Trophoblast cell (in vitro differentiated cells and primary cell): ENCODE measurements around the gene ZSCAN9.

ENCODE experiments used
- DNase-seq, 2 donors: peaks; one replicate each; pipeline ENCODE4 v3.0.0-alpha.2; 2016
- H2AFZ ChIP-seq: 2 replicates; pipeline ENCODE4 v1.6.1; 2013; ENCODE audit warnings: low read length, moderate library complexity, mild to moderate bottlenecking; ENCODE audit not compliant: insufficient read depth, poor library complexity
- H2AK5ac ChIP-seq: 2 replicates; pipeline ENCODE4 v1.6.1; 2013; ENCODE audit warnings: mild to moderate bottlenecking, low read length
- H2BK120ac ChIP-seq: 2 replicates; pipeline ENCODE4 v1.6.1; 2013; ENCODE audit warnings: low read length, mild to moderate bottlenecking, moderate library complexity; ENCODE audit not compliant: insufficient read depth, poor library complexity
- H2BK12ac ChIP-seq: 2 replicates; pipeline ENCODE4 v1.6.1; 2013; ENCODE audit warnings: mild to moderate bottlenecking, low read length, moderate library complexity
- H2BK5ac ChIP-seq: 2 replicates; pipeline ENCODE4 v1.6.1; 2013; ENCODE audit warnings: low read length, low read depth, moderate library complexity, mild to moderate bottlenecking; ENCODE audit not compliant: poor library complexity
- H3K14ac ChIP-seq: 2 replicates; pipeline ENCODE4 v1.6.1; 2013; ENCODE audit warnings: mild to moderate bottlenecking, low read length
- H3K18ac ChIP-seq: 2 replicates; pipeline ENCODE4 v1.6.1; 2013; ENCODE audit warnings: mild to moderate bottlenecking, low read length
- H3K23ac ChIP-seq: 2 replicates; pipeline ENCODE4 v1.6.1; 2013; ENCODE audit warnings: low read length
- H3K27ac ChIP-seq: 2 replicates; pipeline ENCODE4 v1.5.1; 2013; ENCODE audit warnings: low read depth, mild to moderate bottlenecking, inconsistent platforms, low read length, moderate library complexity
- H3K27me3 ChIP-seq: 2 replicates; pipeline ENCODE4 v1.6.1; 2013; ENCODE audit warnings: inconsistent platforms, mild to moderate bottlenecking, low read length, moderate library complexity; ENCODE audit not compliant: insufficient read depth
- H3K36me3 ChIP-seq, 2 experiments: 1 replicate in 1 of 2; 2 replicates in 1 of 2; pipeline ENCODE4 v1.6.1; 2013; ENCODE audit warnings: low read length in 2 of 2, mild to moderate bottlenecking in 2 of 2, moderate library complexity in 1 of 2; ENCODE audit not compliant: insufficient read depth in 2 of 2, control insufficient read depth in 1 of 2
- H3K4ac ChIP-seq: 2 replicates; pipeline ENCODE4 v1.6.1; 2013; ENCODE audit warnings: low read depth, mild to moderate bottlenecking, low read length, moderate library complexity
- H3K4me1 ChIP-seq, 2 experiments: 1 replicate in 1 of 2; 2 replicates in 1 of 2; pipeline ENCODE4 v1.6.1; 2013; ENCODE audit warnings: low read length in 2 of 2, mild to moderate bottlenecking in 2 of 2, moderate library complexity in 1 of 2; ENCODE audit not compliant: insufficient read depth in 2 of 2, control insufficient read depth in 1 of 2
- H3K4me2 ChIP-seq: 2 replicates; pipeline ENCODE4 v1.6.1; 2013; ENCODE audit warnings: inconsistent platforms, mild to moderate bottlenecking, low read length, moderate library complexity
- H3K4me3 ChIP-seq: 2 replicates; pipeline ENCODE4 v1.5.1; 2013; ENCODE audit warnings: mild to moderate bottlenecking, low read depth, low read length, inconsistent platforms
- H3K79me1 ChIP-seq: one replicate; pipeline ENCODE4 v1.6.1; 2013; ENCODE audit warnings: low read length
- H3K79me2 ChIP-seq: 2 replicates; pipeline ENCODE4 v1.6.1; 2013; ENCODE audit warnings: low read length, mild to moderate bottlenecking; ENCODE audit not compliant: control insufficient read depth, insufficient read depth, poor library complexity
- H3K9ac ChIP-seq: 2 replicates; pipeline ENCODE4 v1.6.1; 2013; ENCODE audit warnings: mild to moderate bottlenecking, low read length
- H3K9me3 ChIP-seq: 2 replicates; pipeline ENCODE4 v1.6.1; 2013; ENCODE audit warnings: low read depth, mild to moderate bottlenecking, control low read depth, inconsistent platforms, low read length; ENCODE audit not compliant: insufficient read depth
- H4K12ac ChIP-seq: 2 replicates; pipeline ENCODE4 v1.6.1; 2013; ENCODE audit warnings: low read depth, mild to moderate bottlenecking, low read length, moderate library complexity
- H4K8ac ChIP-seq: 2 replicates; pipeline ENCODE4 v1.6.1; 2013; ENCODE audit warnings: low read depth, mild to moderate bottlenecking, low read length, moderate library complexity
- H4K91ac ChIP-seq: one replicate; pipeline ENCODE4 v1.6.1; 2013; ENCODE audit warnings: low read depth, mild to moderate bottlenecking, low read length, moderate library complexity
- WGBS: extraction: QIAGEN DNeasy Blood & Tissue Kit; methylation state at CpG from one replicate; pipeline ENCODE4 v1.1.7; 2013; ENCODE audit warnings: missing lambda C conversion rate; ENCODE audit not compliant: insufficient read length, insufficient coverage; ENCODE audit errors: extremely low coverage; 5-methylcytosine and 5-hydroxymethylcytosine counted together

Gene ZSCAN9

GRCh38 chr6:28248916-28249315, 23.8 kb downstream of the ZSCAN9 start:
- no peak overlapping the region for H2AFZ ChIP-seq
- H3K36me3 ChIP-seq: peaks cover 6 to 22% of the 10 kb centered on the region in 2 experiments
- no peak for DNase-seq
- no peak overlapping the region for H3K4me3 ChIP-seq
- peaks cover 3% of the 10 kb centered on the region for H3K9me3 ChIP-seq
- H3K14ac ChIP-seq: no peak overlapping the region
- no CpG with 5 or more reads among the region's 1 CpG for WGBS
- no peaks in the 10 kb centered on the region for H3K79me2 ChIP-seq
- peaks cover 6 to 9% of the 10 kb centered on the region in 2 experiments for H3K4me1 ChIP-seq
- no peak overlapping the region for H2AK5ac ChIP-seq
- no peak overlapping the region for H4K8ac ChIP-seq
- no peak overlapping the region for H2BK5ac ChIP-seq
- H3K18ac ChIP-seq: no peak overlapping the region
- H3K4me2 ChIP-seq: no peak overlapping the region
- H4K12ac ChIP-seq: no peak overlapping the region
- H2BK12ac ChIP-seq: no peak overlapping the region
- no peak overlapping the region for H3K4ac ChIP-seq
- no peak overlapping the region for H3K9ac ChIP-seq
- no peaks in the 10 kb centered on the region for H3K27me3 ChIP-seq
- H3K23ac ChIP-seq: no peak overlapping the region
- no peak overlapping the region for H4K91ac ChIP-seq
- no peaks in the 10 kb centered on the region for H3K79me1 ChIP-seq
- H2BK120ac ChIP-seq: no peak overlapping the region
- H3K27ac ChIP-seq: no peak overlapping the region

DNA sequence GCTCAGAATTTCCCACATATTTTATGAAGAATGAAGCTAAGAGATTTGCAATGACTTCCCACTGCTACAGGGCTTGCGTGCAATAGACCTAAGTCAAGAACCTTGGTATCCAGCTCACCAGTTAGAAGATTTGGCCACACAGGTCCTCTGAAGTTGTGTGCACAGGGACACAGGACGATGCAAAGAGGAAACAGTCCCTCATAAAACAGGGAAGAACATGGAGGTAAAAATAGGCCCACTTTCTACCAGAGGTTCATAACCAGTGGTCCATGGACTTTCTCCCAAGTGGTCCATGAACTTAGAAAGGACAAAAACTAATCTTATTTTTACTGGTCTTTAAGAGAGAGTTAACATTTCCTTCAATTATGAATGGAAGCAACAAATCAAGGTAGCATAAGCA, 25.7 kb downstream of the ZSCAN9 start:
- Histone ChIP-seq H3K9ac (no peak overlapping the region), H4K91ac (no peak overlapping the region), H3K9me3 (peaks cover 3% of the 10 kb centered on the region), H3K27me3 (no peaks in the 10 kb centered on the region), H3K4me1 (peaks cover 6 to 9% of the 10 kb centered on the region in 2 experiments), H2AK5ac (no peak overlapping the region), H3K79me2 (no peaks in the 10 kb centered on the region), H3K36me3 (peaks cover 5 to 14% of the 10 kb centered on the region in 2 experiments), H3K4ac (no peak overlapping the region), H2AFZ (no peak overlapping the region), H3K4me3 (no peak overlapping the region), H3K23ac (no peak overlapping the region), H2BK12ac (no peak overlapping the region), H2BK120ac (no peak overlapping the region), H3K4me2 (peak overlapping the region; percentile 32), H2BK5ac (no peak overlapping the region), H3K79me1 (no peaks in the 10 kb centered on the region), H3K14ac (no peak overlapping the region), H4K8ac (no peak overlapping the region), H3K18ac (no peak overlapping the region), H4K12ac (no peak overlapping the region), H3K27ac (no peak overlapping the region)
- WGBS: no CpG with 5 or more reads among the region's 2 CpGs
- DNase-seq: no peak

GRCh38 chr6:28251661-28252008, 26.6 kb downstream of the ZSCAN9 start:
- H3K18ac ChIP-seq: peak overlapping the region; percentile 21
- H3K23ac ChIP-seq: no peak overlapping the region
- peak overlapping the region; percentile 52 for H4K91ac ChIP-seq
- no peaks in the 10 kb centered on the region for H3K79me2 ChIP-seq
- peaks cover 2 to 8% of the 10 kb centered on the region in 2 experiments for H3K36me3 ChIP-seq
- H3K4ac ChIP-seq: peak overlapping the region; percentile 41
- H2AFZ ChIP-seq: peak overlapping the region; percentile 66
- no peak overlapping the region for H2BK5ac ChIP-seq
- H3K79me1 ChIP-seq: no peaks in the 10 kb centered on the region
- H3K4me1 ChIP-seq: peaks cover 6 to 9% of the 10 kb centered on the region in 2 experiments
- H4K8ac ChIP-seq: peak overlapping the region; percentile 98
- H3K14ac ChIP-seq: peak overlapping the region; percentile 61
- peak overlapping the region; percentile 77 for H3K4me2 ChIP-seq
- H3K4me3 ChIP-seq: peak overlapping the region; percentile 87
- no CpG with 5 or more reads among the region's 25 CpGs for WGBS
- H3K9ac ChIP-seq: peak overlapping the region; percentile 23
- H2AK5ac ChIP-seq: no peak overlapping the region
- peak overlapping the region; percentile 63 for H4K12ac ChIP-seq
- no peak overlapping the region for H3K27ac ChIP-seq
- no peak overlapping the region for H2BK12ac ChIP-seq
- H3K27me3 ChIP-seq: no peaks in the 10 kb centered on the region
- H2BK120ac ChIP-seq: no peak overlapping the region
- DNase-seq: peak; percentile 19 to 48
- H3K9me3 ChIP-seq: peaks cover 3% of the 10 kb centered on the region

- Histone ChIP-seq H3K4ac (peak within 1 kb of the TSS; percentile 44), H3K18ac (peak within 1 kb of the TSS; percentile 21), H3K27ac (no peak within 1 kb of the TSS), H4K91ac (peak within 1 kb of the TSS; percentile 66), H3K79me1 (no peaks in the 10 kb centered on the region), H3K4me1 (peaks cover 6 to 9% of the 10 kb centered on the region in 2 experiments), H3K4me2 (peak within 1 kb of the TSS; percentile 77), H3K9ac (peak within 1 kb of the TSS; percentile 55), H3K36me3 (peaks cover 2 to 8% of the 10 kb centered on the region in 2 experiments), H2BK5ac (no peak within 1 kb of the TSS), H3K14ac (peak within 1 kb of the TSS; percentile 61), H3K23ac (no peak within 1 kb of the TSS), H2AK5ac (no peak within 1 kb of the TSS), H2AFZ (peak within 1 kb of the TSS; percentile 98), H4K8ac (peak within 1 kb of the TSS; percentile 99), H2BK120ac (peak within 1 kb of the TSS; percentile 19), H3K9me3 (peaks cover 3% of the 10 kb centered on the region), H3K79me2 (no peaks in the 10 kb centered on the region), H3K27me3 (no peaks in the 10 kb centered on the region), H4K12ac (peak within 1 kb of the TSS; percentile 98), H2BK12ac (no peak within 1 kb of the TSS), H3K4me3 (peak within 1 kb of the TSS; percentile 87)
- peak; percentile 67 to 94 for DNase-seq
- no CpG with 5 or more reads among the region's 14 CpGs for WGBS
Measured at GRCh38 chr6:28252009-28252975, 27.2 kb downstream of the ZSCAN9 start, which contains the start of gene ZKSCAN4. ZKSCAN4 (minus strand) TSS chr6:28252269; CDS start chr6:28251980, 289 bp downstream.
